HG03457 (cell line): ENCODE measurements around the gene GNLY.
"Not testable (repeated sequence)": the region's sequence is repeated elsewhere in the genome, so short reads cannot be mapped to it uniquely, and the experiment has no call there.

Experiments used
- ATAC-seq: cut with Tn5 transposase; IDR thresholded peaks from one replicate; pipeline ENCODE4 v1.9.1; 2021; ENCODE audit warnings: moderate number of reproducible peaks; ENCODE audit not compliant: unreplicated experiment

GNLY gene

GRCh38 chr2:85694052-85695025 is at the start of gene GNLY:
GNLY (plus strand) TSS chr2:85694358; CDS start chr2:85694419, 61 bp downstream.
- no peak for ATAC-seq

- ATAC-seq: no peak
These were observed 49.2 kb upstream of the GNLY start for GRCh38 chr2:85644909-85645308.

GRCh38 chr2:85646166-85646565 is 48.0 kb upstream of the GNLY start:
- no peak for ATAC-seq

GRCh38 chr2:85647823-85648526 is 46.2 kb upstream of the GNLY start:
- no peak for ATAC-seq

GRCh38 chr2:85648619-85649018 is 45.5 kb upstream of the GNLY start:
- no peak for ATAC-seq

GRCh38 chr2:85649201-85650190 is 44.7 kb upstream of the GNLY start:
- ATAC-seq: no peak

- ATAC-seq: no peak
These were observed 43.7 kb upstream of the GNLY start for GRCh38 chr2:85650456-85650855.

GRCh38 chr2:85651097-85651496 is 43.1 kb upstream of the GNLY start:
- ATAC-seq: no peak

- ATAC-seq: no peak
These were observed 42.1 kb upstream of the GNLY start for GRCh38 chr2:85652056-85652455.

GRCh38 chr2:85653996-85654395 is 40.2 kb upstream of the GNLY start:
- ATAC-seq: no peak

- ATAC-seq: no peak
These were observed 38.2 kb upstream of the GNLY start for GRCh38 chr2:85655961-85656417.

GRCh38 chr2:85656468-85656867 is 37.7 kb upstream of the GNLY start:
- no peak for ATAC-seq

GRCh38 chr2:85657399-85657798 is 36.8 kb upstream of the GNLY start:
- ATAC-seq: not testable (repeated sequence)

GRCh38 chr2:85659324-85659981 is 34.7 kb upstream of the GNLY start:
- no peak for ATAC-seq

- not testable (repeated sequence) for ATAC-seq
These were observed 33.9 kb upstream of the GNLY start for GRCh38 chr2:85660301-85660700.

GRCh38 chr2:85660725-85661124 is 33.4 kb upstream of the GNLY start:
- no peak for ATAC-seq

GRCh38 chr2:85661139-85661858 is 32.9 kb upstream of the GNLY start:
- ATAC-seq: no peak

GRCh38 chr2:85662899-85663593 is 31.1 kb upstream of the GNLY start:
- ATAC-seq: no peak
